T-helper 22 cell (primary cell): ENCODE measurements around the gene BACH2.
"Not testable (repeated sequence)": the region's sequence is repeated elsewhere in the genome, so short reads cannot be mapped to it uniquely, and the experiment has no call there.

Source experiments
- DNase-seq: peaks from one replicate; pipeline ENCODE4 v3.0.0-alpha.2; 2020; ENCODE audit warnings: low read depth

Gene BACH2

DNA sequence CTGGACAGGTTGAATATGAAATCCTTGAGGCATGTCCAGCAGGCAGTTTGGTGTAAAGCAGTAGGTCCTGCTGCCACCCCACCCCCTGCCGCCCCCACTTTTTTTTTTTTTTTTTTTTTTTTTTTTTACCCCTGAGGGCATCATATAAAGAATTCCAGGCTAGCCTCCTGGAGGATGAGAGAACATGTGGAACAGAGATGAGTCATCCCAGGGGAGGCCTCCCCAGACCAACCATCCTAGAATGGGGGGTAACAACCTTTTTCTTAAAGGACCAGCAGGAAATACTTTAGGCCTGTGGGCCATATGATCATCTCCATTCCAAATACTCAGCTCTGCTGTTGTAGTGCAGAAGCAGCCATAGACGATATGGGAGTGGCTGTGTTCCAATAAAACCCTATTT lies 231.5 kb downstream of the BACH2 start:
- DNase-seq: no peak

GRCh38 chr6:90062667-90063066 lies 234.0 kb downstream of the BACH2 start:
- no peak for DNase-seq

DNA sequence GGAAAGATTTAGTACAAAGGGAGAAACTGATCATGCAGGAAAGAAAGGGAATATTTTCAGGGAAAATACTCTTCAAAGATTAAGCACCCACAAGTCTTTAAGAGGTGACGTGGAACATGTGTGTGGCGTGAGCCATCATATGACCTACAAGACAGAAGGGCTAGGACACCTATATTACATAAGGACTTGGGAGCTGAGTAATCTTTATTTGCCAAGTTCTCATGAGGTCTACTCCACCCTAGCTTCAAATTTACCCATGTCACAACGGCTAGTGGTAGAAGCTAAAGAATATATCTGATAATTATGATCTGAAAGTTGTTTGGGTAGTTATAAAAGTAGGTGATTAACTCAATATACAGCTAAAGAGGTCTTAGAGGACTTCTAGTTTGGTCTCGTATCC lies 234.6 kb downstream of the BACH2 start:
- DNase-seq: no peak

DNA sequence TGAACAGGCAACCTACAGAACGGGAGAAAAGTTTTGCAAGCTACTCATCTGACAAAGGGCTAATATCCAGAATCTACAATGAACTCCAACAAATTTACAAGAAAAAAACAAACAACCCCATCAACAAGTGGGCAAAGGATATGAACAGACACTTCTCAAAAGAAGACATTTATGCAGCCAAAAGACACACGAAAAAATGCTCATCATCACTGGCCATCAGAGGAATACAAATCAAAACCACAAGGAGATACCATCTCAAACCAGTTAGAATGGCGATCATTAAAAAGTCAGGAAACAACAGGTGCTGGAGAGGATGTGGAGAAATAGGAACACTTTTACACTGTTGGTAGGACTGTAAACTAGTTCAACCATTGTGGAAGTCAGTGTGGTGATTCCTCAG lies 237.5 kb downstream of the BACH2 start:
- not testable (repeated sequence) for DNase-seq

DNA sequence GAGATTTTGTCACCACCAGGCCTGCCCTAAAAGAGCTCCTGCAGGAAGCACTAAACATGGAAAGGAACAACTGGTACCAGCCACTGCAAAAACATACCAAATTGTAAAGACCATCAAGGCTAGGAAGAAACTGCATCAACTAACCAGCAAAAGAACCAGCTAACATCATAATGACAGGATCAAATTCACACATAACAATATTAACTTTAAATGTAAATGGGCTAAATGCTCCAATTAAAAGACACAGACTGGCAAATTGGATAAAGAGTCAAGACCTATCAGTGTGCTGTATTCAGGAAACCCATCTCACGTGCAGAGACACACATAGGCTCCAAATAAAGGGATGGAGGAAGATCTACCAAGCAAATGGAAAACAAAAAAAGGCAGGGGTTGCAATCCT lies 240.7 kb downstream of the BACH2 start:
- not testable (repeated sequence) for DNase-seq

GRCh38 chr6:90054193-90054592 lies 242.4 kb downstream of the BACH2 start:
- DNase-seq: not testable (repeated sequence)

DNA sequence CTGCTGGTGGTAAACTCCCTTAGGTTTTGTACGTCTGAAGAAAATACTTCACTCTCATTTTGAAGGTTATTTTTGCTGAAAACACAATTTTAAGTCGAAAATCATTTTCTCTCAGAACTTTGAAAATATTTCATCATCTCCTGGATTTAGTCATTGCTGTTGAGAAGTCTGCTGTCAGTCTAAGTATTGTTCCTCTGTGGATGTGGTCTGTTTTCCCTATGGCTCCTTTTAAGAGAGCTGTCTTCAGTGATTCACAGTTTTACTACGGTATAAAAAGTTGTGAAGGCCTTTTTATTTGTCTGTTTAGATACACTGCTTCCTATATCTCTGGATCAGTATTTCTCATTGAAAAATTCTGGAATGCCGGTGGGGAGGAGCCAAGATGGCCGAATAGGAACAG lies 243.0 kb downstream of the BACH2 start:
- no peak for DNase-seq

DNA sequence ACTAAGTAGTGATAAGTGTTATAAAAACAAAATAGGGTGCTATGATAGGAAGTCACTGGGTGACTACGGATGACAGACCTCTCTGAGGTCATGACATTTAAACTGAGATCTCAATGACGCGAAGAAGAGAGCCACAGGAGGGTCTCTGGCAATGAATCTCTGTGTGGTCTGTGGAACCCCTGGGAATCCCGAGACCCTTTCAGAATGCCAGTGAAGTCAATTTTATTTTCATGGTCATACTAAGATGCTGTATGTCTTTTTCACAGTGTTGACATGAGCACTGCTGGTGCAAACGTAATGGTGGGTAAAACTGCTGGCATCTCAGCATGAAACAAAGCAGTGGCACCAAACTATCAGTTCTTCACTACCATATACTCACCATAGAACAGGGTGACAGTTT lies 247.3 kb downstream of the BACH2 start:
- DNase-seq: no peak

GRCh38 chr6:90048206-90048967 lies 248.3 kb downstream of the BACH2 start:
- DNase-seq: no peak

DNA sequence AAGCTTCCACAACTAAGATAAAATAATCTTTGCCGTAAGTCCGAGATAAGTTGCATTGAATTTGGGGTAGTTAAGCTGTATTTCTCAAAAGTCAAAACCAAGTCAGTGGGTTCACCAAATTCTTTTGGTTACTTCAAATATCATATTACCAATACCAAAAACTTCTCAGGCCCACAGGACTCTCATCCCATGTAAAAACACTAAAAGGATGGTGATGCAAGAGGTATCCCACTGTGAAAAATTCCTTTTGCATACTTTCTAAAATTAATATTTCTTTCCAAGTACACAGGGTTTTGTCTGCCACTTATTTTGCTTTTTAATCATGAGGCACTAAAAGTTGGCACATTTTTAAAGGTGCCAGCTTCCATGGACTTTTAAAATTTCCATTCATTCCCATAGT lies 251.1 kb downstream of the BACH2 start:
- DNase-seq: no peak

DNA sequence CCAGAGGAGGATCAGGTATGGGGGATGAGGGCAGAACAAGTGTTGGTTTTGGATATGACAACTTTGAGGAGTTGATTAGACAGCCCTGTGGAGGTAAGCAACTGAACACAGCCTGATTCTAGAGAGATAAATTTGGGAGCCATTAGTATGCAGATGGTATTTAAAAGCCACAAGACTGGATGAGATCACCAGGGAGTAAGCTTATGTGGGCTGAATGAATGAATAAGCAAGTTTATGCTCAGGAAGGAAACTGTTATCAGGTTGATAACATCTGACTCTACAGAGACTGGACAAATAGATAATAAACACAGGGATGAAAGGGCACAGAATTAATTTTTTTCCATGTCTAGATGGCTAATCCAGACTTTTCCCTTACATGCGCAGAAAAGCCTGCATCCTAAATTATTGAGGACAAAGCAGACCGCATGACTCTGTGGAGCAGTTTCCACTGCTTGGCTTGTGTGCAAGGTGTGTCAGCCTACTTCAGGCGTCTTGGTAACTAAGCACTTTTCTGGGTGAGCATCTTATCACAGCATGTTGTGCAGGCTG lies 251.7 kb downstream of the BACH2 start:
- no peak for DNase-seq

DNA sequence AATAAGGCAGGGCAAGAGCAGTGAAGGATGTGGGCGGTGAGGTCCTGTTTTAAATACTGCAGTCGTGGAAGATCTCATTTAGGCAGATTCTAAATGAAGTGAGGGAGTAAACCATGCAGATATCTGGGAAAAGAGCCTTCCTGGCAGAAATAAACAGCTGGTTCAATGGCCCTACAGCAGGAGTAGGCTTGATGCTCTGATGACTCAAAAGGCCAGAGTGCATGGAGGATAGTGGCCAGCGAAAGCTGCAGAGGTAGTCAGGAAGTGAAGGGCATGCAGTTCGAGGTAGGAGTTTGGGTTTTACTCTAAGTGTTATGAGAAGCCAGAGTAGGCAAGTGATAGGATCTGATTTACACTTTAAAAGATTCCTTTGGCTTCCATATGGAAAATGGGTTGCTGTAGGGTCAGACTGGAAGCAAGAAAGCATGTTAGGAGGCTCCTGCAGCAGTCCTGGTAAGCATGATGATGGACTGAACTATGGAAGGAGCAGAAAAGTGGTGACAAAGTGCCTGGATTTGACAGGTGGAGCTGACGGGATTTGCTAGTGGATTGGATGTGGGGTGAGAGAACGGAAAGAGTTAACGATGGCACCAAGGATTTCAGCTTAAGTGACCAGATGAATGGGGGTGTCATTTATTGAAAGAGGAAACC lies 252.3 kb downstream of the BACH2 start:
- DNase-seq: no peak

DNA sequence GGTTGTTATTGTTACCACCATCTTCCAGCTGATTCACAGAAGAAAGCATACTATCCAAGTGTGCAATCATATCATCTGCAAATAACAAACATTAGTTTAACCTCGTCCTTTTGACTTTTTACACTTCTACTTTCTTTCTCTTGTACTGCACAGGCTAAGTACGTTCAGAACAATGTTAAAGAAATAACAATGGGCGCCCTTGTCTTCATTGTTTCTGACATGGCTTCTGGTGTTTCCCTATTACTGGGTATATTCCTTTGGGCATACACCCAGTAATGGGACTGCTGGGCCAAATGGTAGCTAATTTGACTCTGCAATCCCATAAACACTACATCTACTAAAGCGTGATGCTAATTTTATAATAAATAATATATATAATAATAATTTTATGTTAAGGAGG lies 255.7 kb downstream of the BACH2 start:
- DNase-seq: no peak

DNA sequence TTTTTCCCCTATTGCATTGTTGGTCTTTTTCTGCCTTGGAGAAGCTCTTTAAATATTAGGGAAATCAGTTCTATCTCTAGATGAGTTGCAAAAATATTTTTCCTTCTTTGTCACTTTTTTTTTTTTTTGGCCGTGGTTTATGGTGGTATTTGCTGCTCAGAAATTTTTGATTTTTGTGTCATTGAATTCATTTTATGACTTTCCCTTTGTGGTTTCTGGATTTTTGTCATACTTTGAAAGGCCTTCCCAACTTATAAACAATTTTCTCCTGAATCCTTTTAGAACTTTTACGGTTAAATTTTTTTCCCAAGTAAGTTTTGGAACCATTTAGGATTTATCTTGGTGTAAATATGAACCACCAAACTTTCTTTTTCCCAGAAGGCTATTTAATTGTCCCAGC lies 256.7 kb downstream of the BACH2 start:
- DNase-seq: no peak

DNA sequence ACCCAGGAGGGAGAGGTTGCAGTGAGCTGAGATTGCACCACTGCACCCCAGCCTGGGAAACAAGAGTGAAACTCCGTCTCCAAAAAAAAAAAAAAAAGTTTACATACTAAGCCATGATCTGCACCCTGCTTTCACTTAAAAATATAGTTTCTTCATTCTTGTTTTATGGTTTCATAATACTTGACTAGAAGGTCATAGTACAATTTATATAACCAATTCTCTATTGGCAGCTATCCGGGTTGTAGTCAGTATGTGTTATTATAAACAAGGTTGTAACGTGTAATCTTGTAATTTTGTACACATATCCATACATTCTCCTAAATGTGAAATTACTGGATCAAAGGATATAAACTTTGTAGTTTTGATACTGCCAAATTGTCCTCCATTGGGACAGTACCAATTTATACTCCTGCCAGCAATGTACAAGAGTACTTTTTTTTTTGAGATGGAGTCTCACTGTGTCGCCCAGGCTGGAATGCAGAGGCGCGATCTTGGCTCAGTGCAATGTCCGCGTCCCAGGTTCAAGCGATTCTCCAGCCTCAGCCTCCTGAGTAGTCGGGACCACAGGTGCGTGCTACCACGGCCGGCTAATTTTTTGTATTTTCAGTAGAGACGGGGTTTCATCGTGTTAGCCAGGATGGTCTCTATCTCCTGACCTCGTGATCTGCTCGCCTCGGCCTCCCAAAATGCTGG lies 257.5 kb downstream of the BACH2 start:
- DNase-seq: no peak

DNA sequence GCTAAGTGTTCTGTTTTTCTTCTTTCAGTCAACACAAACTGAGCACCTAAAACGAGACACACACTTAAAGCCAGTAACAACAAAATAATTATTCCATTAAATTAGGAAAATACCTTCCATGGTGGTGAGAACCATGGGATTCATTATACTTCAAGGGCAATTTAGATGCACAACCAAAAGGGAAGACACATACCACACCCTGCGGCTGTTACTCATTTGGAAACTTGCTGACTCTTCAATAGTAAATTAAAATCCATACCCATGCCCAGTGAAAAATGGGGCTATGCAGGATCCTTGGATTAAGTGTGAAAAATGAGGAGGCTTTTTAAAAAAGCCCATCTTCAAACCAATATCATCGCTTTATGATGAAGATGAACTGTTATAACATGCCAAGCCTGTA lies 259.7 kb downstream of the BACH2 start:
- no peak for DNase-seq

GRCh38 chr6:90035047-90035723 lies 261.5 kb downstream of the BACH2 start:
- DNase-seq: no peak

DNA sequence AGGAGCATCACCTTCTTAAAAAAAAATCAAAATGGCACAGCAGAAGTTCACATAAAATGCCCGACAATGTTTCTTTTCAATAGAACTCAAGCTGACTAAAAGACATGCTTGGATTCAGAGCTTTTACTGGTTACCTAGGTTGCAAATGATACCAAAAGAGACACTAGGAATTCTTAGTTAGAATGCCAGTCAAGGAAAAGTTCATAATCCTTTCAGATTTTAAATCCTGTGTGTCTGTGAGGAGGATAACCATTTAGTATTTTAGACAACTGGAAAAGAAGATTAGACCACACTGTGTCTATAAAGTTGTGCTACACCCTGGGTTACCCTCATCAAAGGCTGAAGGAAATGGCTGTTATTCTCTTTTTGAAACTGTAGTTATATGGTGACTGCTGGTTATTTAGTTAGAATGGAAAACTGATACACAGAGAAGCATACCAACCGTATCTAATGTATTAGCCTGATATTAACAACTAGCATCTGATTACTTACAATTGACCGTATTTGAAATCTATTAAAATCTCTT lies 262.8 kb downstream of the BACH2 start:
- no peak for DNase-seq

DNA sequence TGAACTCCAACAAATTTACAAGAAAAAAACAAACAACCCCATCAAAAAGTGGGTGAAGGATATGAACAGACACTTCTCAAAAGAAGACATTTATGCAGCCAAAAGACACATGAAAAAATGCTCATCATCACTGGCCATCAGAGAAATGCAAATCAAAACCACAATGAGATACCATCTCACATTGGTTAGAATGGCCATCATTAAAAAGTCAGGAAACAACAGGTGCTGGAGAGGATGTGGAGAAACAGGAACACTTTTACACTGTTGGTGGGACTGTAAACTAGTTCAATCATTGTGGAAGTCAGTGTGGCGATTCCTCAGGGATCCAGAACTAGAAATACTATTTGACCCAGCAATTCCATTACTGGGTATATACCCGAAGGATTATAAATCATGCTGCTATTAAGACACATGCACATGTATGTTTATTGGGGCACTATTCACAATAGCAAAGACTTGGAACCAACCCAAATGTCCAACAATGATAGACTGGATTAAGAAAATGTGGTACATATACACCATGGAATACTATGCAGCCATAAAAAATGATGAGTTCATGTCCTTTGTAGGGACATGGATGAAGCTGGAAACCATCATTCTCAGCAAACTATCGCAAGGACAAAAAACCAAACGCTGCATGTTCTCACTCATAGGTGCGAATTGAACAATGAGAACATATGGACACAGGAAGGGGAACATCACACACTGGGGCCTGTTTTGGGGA lies 264.0 kb downstream of the BACH2 start:
- not testable (repeated sequence) for DNase-seq

- DNase-seq: no peak
Measured at GRCh38 chr6:90028995-90029635, 267.5 kb downstream of the BACH2 start.
